ENCODE results near the gene TMEM132D. TPM values are rescaled to one million over a fixed set of nuclear protein-coding genes. Genes with fewer than 3 reads are reported as not detected.

TMEM132D gene
- total and polyA plus RNA-seq, 2 of the 4 experiments (the other 2 are of a cell fraction): not detected

- Histone ChIP-seq H3K4me3 (ENCODE audit: insufficient read depth, low read depth, low read length) (no peak overlapping the region), H3K9ac (ENCODE audit: low read depth, low read length) (no peak overlapping the region), H3K14ac (replicated peaks; ENCODE audit: low read depth, low read length) (no peak overlapping the region), H4K8ac (ENCODE audit: low read depth in 2 of 2, low read length in 2 of 2) (no peak overlapping the region), H3K4me1 (ENCODE audit: control insufficient read depth, insufficient read depth, low read length) (no peaks in the 10 kb centered on the region), H3K79me1 (ENCODE audit: low read depth in 1 of 2, low read length in 2 of 2) (no peaks in the 10 kb centered on the region), H2BK15ac (ENCODE audit: low read depth, low read length) (no peak overlapping the region), H2BK5ac (ENCODE audit: low read depth, low read length, poor library complexity, severe bottlenecking) (no peak overlapping the region), H4K5ac (ENCODE audit: low read depth, low read length) (no peak overlapping the region), H3K27ac (ENCODE audit: insufficient read depth, low read length) (no peak overlapping the region), H3K9me1 (ENCODE audit: insufficient read depth, low read length) (no peaks in the 10 kb centered on the region), H3K36me3 (ENCODE audit: control insufficient read depth, insufficient read depth, low read length) (no peaks in the 10 kb centered on the region), H2BK20ac (ENCODE audit: low read depth, low read length) (no peak overlapping the region), H4K20me1 (ENCODE audit: insufficient read depth, low read length) (no peaks in the 10 kb centered on the region), H3K56ac (ENCODE audit: extremely low read depth, insufficient read depth, low read length) (no peak overlapping the region), H3K4me2 (ENCODE audit: low read depth, low read length) (no peak overlapping the region), H2AK5ac (ENCODE audit: low read depth, low read length) (no peak overlapping the region), H2AFZ (replicated peaks; ENCODE audit: low read length, poor library complexity) (no peak overlapping the region), H3K4ac (ENCODE audit: low read depth, low read length) (no peak overlapping the region), H4K91ac (ENCODE audit: insufficient read depth, low read depth, low read length) (no peak overlapping the region), H2AK9ac (replicated peaks; ENCODE audit: low read depth, low read length, poor library complexity) (no peak overlapping the region), H2BK120ac (ENCODE audit: low read depth, low read length) (no peak overlapping the region), H3K27me3 (ENCODE audit: control insufficient read depth, insufficient read depth, low read length) (no peaks in the 10 kb centered on the region), H3K18ac (ENCODE audit: low read depth, low read length) (no peak overlapping the region), H3K23ac (ENCODE audit: low read depth, low read length) (no peak overlapping the region), H3K9me3 (ENCODE audit: control insufficient read depth, insufficient read depth, low read length) (peaks cover 21% of the 10 kb centered on the region)
- ATAC-seq (ENCODE audit: low read depth): no peak
- intact Hi-C loops (cut with micrococcal nuclease): no loop called here
- dilution Hi-C loops (cut with HindIII; ENCODE audit: low sequenced_read_pairs, unreplicated experiment): no loop called here
- TF ChIP-seq MXI1 (IDR thresholded peaks at IDR 0.05; ENCODE audit: borderline replicate concordance, low read depth, low read length) (no peak), MAZ (IDR thresholded peaks at IDR 0.05; ENCODE audit: borderline replicate concordance, low read depth, low read length) (no peak), MAFK (IDR thresholded peaks at IDR 0.05; ENCODE audit: low read depth, low read length) (no peak), SMC3 (IDR thresholded peaks at IDR 0.05; ENCODE audit: low read depth, low read length) (no peak), RFX5 (IDR thresholded peaks at IDR 0.05; ENCODE audit: low read depth, low read length) (no peak), RCOR1 (IDR thresholded peaks at IDR 0.05; ENCODE audit: insufficient replicate concordance, low read length) (no peak), CHD1 (IDR thresholded peaks at IDR 0.05; ENCODE audit: low read depth, low read length) (no peak), USF2 (IDR thresholded peaks at IDR 0.05; ENCODE audit: low read depth, low read length) (no peak), NFE2L2 (IDR thresholded peaks at IDR 0.05; ENCODE audit: low read depth, low read length) (no peak), POLR2A (IDR thresholded peaks at IDR 0.05; ENCODE audit: low read depth, low read length) (no peak), FOS (IDR thresholded peaks at IDR 0.05; ENCODE audit: low read depth, low read length) (no peak), BHLHE40 (IDR thresholded peaks at IDR 0.05; ENCODE audit: low read depth, low read length) (no peak), CTCF (conservative IDR thresholded peaks at IDR 0.05; ENCODE audit: low read depth, low read length) (no peak), ELK1 (IDR thresholded peaks at IDR 0.05; ENCODE audit: borderline replicate concordance, low read depth, low read length) (no peak), RAD21 (IDR thresholded peaks at IDR 0.05; ENCODE audit: low read length) (no peak), CEBPB (IDR thresholded peaks at IDR 0.05; ENCODE audit: low read depth, low read length) (no peak)
- POLR2A ChIA-PET (ENCODE audit: unreplicated experiment): no interaction called here
- CTCF ChIA-PET: no interaction called here
- no CpG with 5 or more reads among the region's 6 CpGs for WGBS, 2 experiments (ENCODE audit: extremely low coverage in 2 of 2, insufficient read length in 1 of 2)
- BruUV-seq (replicated peaks): no TSS peak
- DNase-seq: no peak
- in situ Hi-C loops (cut with MboI; ENCODE audit: low sequenced_read_pairs): no loop called here
Observed at GRCh38 chr12:129651951-129652350, 251.9 kb downstream of the TMEM132D start.
